H1 (cell line): ENCODE data around the gene POLD1. TPM values are rescaled to one million over a fixed set of nuclear protein-coding genes. Genes with fewer than 3 reads are reported as not detected.
"Not testable (repeated sequence)": the region's sequence is repeated elsewhere in the genome, so short reads cannot be mapped to it uniquely, and the experiment has no call there.

ENCODE experiments used
- CTCF ChIA-PET: fragments of 300-600 bp; sonication (Branson Sonifier 250); formaldehyde crosslinking; loops from one replicate; lab custom pipeline; 2021; ENCODE audit not compliant: partially characterized antibody; lab: Charles Lee
- POLR2A ChIA-PET: fragments of 300-600 bp; sonication (Branson Sonifier 250); formaldehyde crosslinking; loops from one replicate; lab custom pipeline; 2021; ENCODE audit warnings: inconsistent platforms; ENCODE audit not compliant: partially characterized antibody; lab: Charles Lee
- DNase-seq, 2 experiments: peaks; one replicate each; pipeline versions ENCODE4 v3.0.0 to v3.0.0-alpha.2; 2010 to 2022; ENCODE audit warnings: low spot score in 2 of 2, low read depth in 1 of 2, mixed read lengths in 1 of 2
- FAIRE-seq: peaks from 2 replicates; lab custom pipeline; 2011; peaks lifted over from hg19 to GRCh38; lab: Jason Lieb, UNC
- H2AFZ ChIP-seq: 2 replicates; pipeline ENCODE4 v1.8.1; 2012; ENCODE audit warnings: low read length, inconsistent platforms
- H2AK5ac ChIP-seq: 2 replicates; pipeline ENCODE4 v1.6.1; 2013; ENCODE audit warnings: low read depth, low read length
- H2BK120ac ChIP-seq: replicated peaks from 2 replicates; pipeline ENCODE3; 2013; ENCODE audit warnings: low read depth, low read length, inconsistent platforms
- H2BK12ac ChIP-seq: 2 replicates; pipeline ENCODE4 v1.6.1; 2013; ENCODE audit warnings: low read depth, low read length
- H2BK15ac ChIP-seq: 2 replicates; pipeline ENCODE4 v1.6.1; 2013; ENCODE audit warnings: low read length
- H2BK20ac ChIP-seq: 2 replicates; pipeline ENCODE4 v1.6.1; 2013; ENCODE audit warnings: low read length
- H2BK5ac ChIP-seq: 2 replicates; pipeline ENCODE4 v1.6.1; 2013; ENCODE audit warnings: low read depth, low read length
- H3K14ac ChIP-seq: 2 replicates; pipeline ENCODE4 v1.6.1; 2013; ENCODE audit warnings: inconsistent platforms; ENCODE audit not compliant: insufficient read length
- H3K18ac ChIP-seq: 2 replicates; pipeline ENCODE4 v1.6.1; 2013; ENCODE audit warnings: low read length; ENCODE audit errors: extremely low read depth
- H3K23ac ChIP-seq: 2 replicates; pipeline ENCODE4 v1.6.1; 2013; ENCODE audit warnings: inconsistent platforms; ENCODE audit not compliant: insufficient read length
- H3K23me2 ChIP-seq: 2 replicates; pipeline ENCODE4 v1.6.1; 2013; ENCODE audit warnings: low read depth, low read length
- H3K27ac ChIP-seq: 2 replicates; pipeline ENCODE4 v1.6.1; 2011; ENCODE audit warnings: low read depth, low read length, inconsistent platforms
- H3K27me3 ChIP-seq, 4 experiments: replicated peaks in 1 of 4; 1 replicate in 1 of 4; 2 replicates in 3 of 4; pipeline versions ENCODE4 v1.6.1 to v1.8.1; 2011 to 2013; ENCODE audit warnings: low read length in 3 of 4, mild to moderate bottlenecking in 3 of 4, inconsistent platforms in 2 of 4, mixed read lengths in 2 of 4, moderate library complexity in 1 of 4; ENCODE audit not compliant: control insufficient read depth in 3 of 4, insufficient read depth in 3 of 4; ENCODE audit errors: extremely low read depth in 1 of 4
- H3K36me3 ChIP-seq, 4 experiments: 2 replicates each; pipeline versions ENCODE4 v1.6.1 to v1.8.1; 2011 to 2013; ENCODE audit warnings: mild to moderate bottlenecking in 4 of 4, low read length in 3 of 4, moderate library complexity in 2 of 4, control low read depth in 1 of 4, inconsistent platforms in 1 of 4; ENCODE audit not compliant: insufficient read depth in 4 of 4, control insufficient read depth in 2 of 4
- H3K4ac ChIP-seq: replicated peaks from 2 replicates; pipeline ENCODE3; 2013; ENCODE audit warnings: low read length, low read depth, mixed read lengths, inconsistent platforms; ENCODE audit not compliant: insufficient read length
- H3K4me1 ChIP-seq, 4 experiments: replicated peaks in 1 of 4; 1 replicate in 1 of 4; 2 replicates in 3 of 4; pipeline versions ENCODE4 v1.6.1 to v1.8.1; 2011 to 2013; ENCODE audit warnings: low read length in 3 of 4, inconsistent platforms in 2 of 4, mixed read lengths in 1 of 4; ENCODE audit not compliant: insufficient read depth in 4 of 4, control insufficient read depth in 3 of 4
- H3K4me2 ChIP-seq, 2 experiments: 2 replicates each; pipeline versions ENCODE4 v1.6.1 to v1.8.1; 2011 to 2013; ENCODE audit warnings: low read depth in 2 of 2, low read length in 2 of 2, control low read depth in 1 of 2, inconsistent platforms in 1 of 2, mild to moderate bottlenecking in 1 of 2; ENCODE audit not compliant: insufficient read depth in 1 of 2
- H3K4me3 ChIP-seq, 4 experiments: fragments of 200-600, 300-600 bp in 1 of 4; sonication (generic), shearing (Covaris generic), sonication (Bioruptor Twin) in 1 of 4; 2 replicates each; pipeline versions ENCODE4 v1.5.1 to v1.8.1; 2011 to 2016; ENCODE audit warnings: low read length in 4 of 4, low read depth in 3 of 4, control low read depth in 2 of 4, inconsistent platforms in 2 of 4, mild to moderate bottlenecking in 2 of 4, mixed read lengths in 1 of 4, moderate library complexity in 1 of 4; ENCODE audit not compliant: insufficient read depth in 2 of 4; ENCODE audit errors: extremely low read depth in 1 of 4
- H3K56ac ChIP-seq: replicated peaks from 2 replicates; pipeline ENCODE3; 2013; ENCODE audit warnings: low read depth, mild to moderate bottlenecking, mixed read lengths, low read length, inconsistent platforms; ENCODE audit not compliant: insufficient read length
- H3K79me1 ChIP-seq: 2 replicates; pipeline ENCODE4 v1.6.1; 2013; ENCODE audit warnings: low read depth, low read length, control low read depth
- H3K79me2 ChIP-seq, 2 experiments: 2 replicates each; pipeline versions ENCODE4 v1.6.1 to v1.8.1; 2012 to 2013; ENCODE audit warnings: low read length in 2 of 2, mild to moderate bottlenecking in 2 of 2, inconsistent platforms in 1 of 2; ENCODE audit not compliant: insufficient read depth in 2 of 2, control insufficient read depth in 1 of 2
- H3K9ac ChIP-seq, 4 experiments: replicated peaks in 1 of 4; 1 replicate in 1 of 4; 2 replicates in 3 of 4; pipeline versions ENCODE4 v1.6.1 to v1.8.1; 2011 to 2013; ENCODE audit warnings: low read depth in 3 of 4, low read length in 3 of 4, control low read depth in 2 of 4, mild to moderate bottlenecking in 2 of 4, moderate library complexity in 2 of 4, inconsistent platforms in 1 of 4; ENCODE audit errors: extremely low read depth in 1 of 4
- H3K9me3 ChIP-seq, 2 experiments: 2 replicates each; pipeline versions ENCODE4 v1.6.1 to v1.8.1; 2012 to 2013; ENCODE audit warnings: mild to moderate bottlenecking in 2 of 2, moderate library complexity in 2 of 2, control low read depth in 1 of 2, inconsistent platforms in 1 of 2, low read depth in 1 of 2, low read length in 1 of 2, mixed read lengths in 1 of 2; ENCODE audit not compliant: insufficient read depth in 2 of 2
- H4K20me1 ChIP-seq, 2 experiments: replicated peaks in 1 of 2; 2 replicates each; pipeline versions ENCODE3 to v1.8.1; 2011 to 2013; ENCODE audit warnings: inconsistent platforms in 2 of 2, low read length in 2 of 2, mild to moderate bottlenecking in 1 of 2; ENCODE audit not compliant: insufficient read depth in 2 of 2, control insufficient read depth in 1 of 2
- H4K5ac ChIP-seq: 2 replicates; pipeline ENCODE4 v1.6.1; 2013; ENCODE audit warnings: low read length, low read depth, mixed read lengths, inconsistent platforms; ENCODE audit not compliant: insufficient read length
- H4K8ac ChIP-seq: 2 replicates; pipeline ENCODE4 v1.8.0; 2013; ENCODE audit warnings: mild to moderate bottlenecking, moderate library complexity, low read length, inconsistent platforms; ENCODE audit not compliant: insufficient read depth; ENCODE audit errors: extremely low read depth
- H4K91ac ChIP-seq: replicated peaks from 2 replicates; pipeline ENCODE3; 2013; ENCODE audit warnings: low read length, mixed read lengths, inconsistent platforms; ENCODE audit not compliant: insufficient read length
- WGBS, 2 experiments: shearing (Covaris generic) in 1 of 2; methylation state at CpG; one replicate each; pipeline versions ENCODE4 v1.1.6 to v1.1.7; 2013 to 2015; ENCODE audit warnings: low lambda C conversion rate in 2 of 2, mixed read lengths in 2 of 2, inconsistent platforms in 1 of 2, low coverage in 1 of 2, missing lambda C conversion rate in 1 of 2; ENCODE audit not compliant: insufficient replicate concordance in 2 of 2, insufficient coverage in 1 of 2, insufficient read length in 1 of 2; ENCODE audit errors: extremely low coverage in 1 of 2, missing lambda C conversion rate in 1 of 2; 5-methylcytosine and 5-hydroxymethylcytosine counted together
- polyA plus RNA-seq, 7 experiments: library from polyadenylated mRNA; depleted of rRNA in 3 of 7; stranded (reverse) in 5 of 7; unstranded in 2 of 7; fragments of >200 nt in 5 of 7; fragments of 200-250 nt in 2 of 7; gene quantifications; 1 replicate in 5 of 7; 2 replicates in 1 of 7; 4 replicates in 1 of 7; pipeline versions ENCODE4 v1.2.1 to v1.2.3, GENCODE V29; 2011 to 2013; ENCODE audit warnings: missing spikeins in 2 of 7, mixed read lengths in 2 of 7
- total RNA-seq: library from RNA; stranded (reverse); fragmentation: NEBNext Ultra II Directional; extraction: Animal tissue kit (Norgen Biotek cat#: 25700); gene quantifications from 2 replicates; pipeline ENCODE4 v1.2.1, GENCODE V29; 2021

Gene POLD1
- total and polyA plus RNA-seq, 2 of the 8 experiments (the other 6 are each of a cell fraction or from before 2014, with no cell fraction given), result 141 to 142 TPM

- WGBS, 2 experiments, result 91% methylated on average over 5 of the region's 6 CpGs; no CpG with 5 or more reads in 1 of the 2 experiments
- FAIRE-seq, result not testable (repeated sequence)
- CTCF ChIA-PET, result interaction anchor here (0.9 kb wide), 1 partner anchor 32 kb away, joined by 3 read pairs; no protein-coding TSS in a partner anchor
These were observed 47.1 kb upstream of the POLD1 start for GRCh38 chr19:50337031-50337430.

More at GRCh38 chr19:50337031-50337430, 47.1 kb upstream of the POLD1 start:
- H2BK12ac ChIP-seq, H3K27ac ChIP-seq, H2AK5ac ChIP-seq, H3K79me2 ChIP-seq, H3K4me3 ChIP-seq, H3K4ac ChIP-seq, DNase-seq, H3K23ac ChIP-seq, H3K79me1 ChIP-seq, H3K4me1 ChIP-seq, H4K91ac ChIP-seq, H3K9ac ChIP-seq, H3K36me3 ChIP-seq, H2AFZ ChIP-seq, H4K8ac ChIP-seq, H3K56ac ChIP-seq, H4K20me1 ChIP-seq, H2BK5ac ChIP-seq, H2BK20ac ChIP-seq, H3K18ac ChIP-seq, H3K4me2 ChIP-seq, H2BK15ac ChIP-seq, H2BK120ac ChIP-seq, H3K27me3 ChIP-seq, H3K9me3 ChIP-seq, H4K5ac ChIP-seq, H3K14ac ChIP-seq: not testable (repeated sequence)
- POLR2A ChIA-PET, result interaction anchor here (1.2 kb wide), 1 partner anchor 29 kb away, joined by 4 read pairs; no protein-coding TSS in a partner anchor
- peaks cover 15% of the 10 kb centered on the region for H3K23me2 ChIP-seq
